Cardiac muscle cell (in vitro differentiated cells and primary cell): ENCODE measurements around the gene SAMD8. TPM values are rescaled to one million over a fixed set of nuclear protein-coding genes. Genes with fewer than 3 reads are reported as not detected.
"Not testable (repeated sequence)": the region's sequence is repeated elsewhere in the genome, so short reads cannot be mapped to it uniquely, and the experiment has no call there.

Experiments used
- DNase-seq, 2 donors: peaks; one replicate each; pipeline versions ENCODE4 v3.0.0 to v3.0.0-alpha.2; 2010 to 2017; ENCODE audit warnings: low read depth in 1 of 2, low spot score in 1 of 2
- H3K27ac ChIP-seq: fragments of 200-600 bp; sonication (generic); 2 replicates; pipeline ENCODE4 v1.5.1; 2016
- H3K27me3 ChIP-seq: fragments of 200-600 bp; sonication (generic); 2 replicates; pipeline ENCODE4 v1.6.0; 2016; ENCODE audit warnings: control low read depth
- H3K36me3 ChIP-seq: fragments of 200-600 bp; sonication (generic); 2 replicates; pipeline ENCODE4 v1.5.1; 2016; ENCODE audit warnings: control low read depth
- H3K4me1 ChIP-seq: fragments of 200-600 bp; sonication (generic); 2 replicates; pipeline ENCODE4 v1.8.1; 2017; ENCODE audit warnings: low read depth, mild to moderate bottlenecking, mixed run types
- H3K4me3 ChIP-seq: fragments of 200-600 bp; sonication (generic); 2 replicates; pipeline ENCODE4 v1.5.1; 2016; ENCODE audit warnings: mild to moderate bottlenecking
- H3K9me3 ChIP-seq: fragments of 200-600 bp; sonication (generic); 2 replicates; pipeline ENCODE4 v1.5.1; 2017; ENCODE audit warnings: low read depth, mild to moderate bottlenecking, control low read depth
- polyA plus RNA-seq: library from polyadenylated mRNA; unstranded; fragments of >200 nt; fragmentation: Nextera tagmentation; extraction: Ambion mirVana; gene quantifications from 2 replicates; pipeline ENCODE4 v1.2.1, GENCODE V29; 2016
- total RNA-seq: library from RNA; depleted of rRNA; stranded (reverse); fragments of >200 nt; gene quantifications from 2 replicates; pipeline ENCODE4 v1.2.3, GENCODE V29; 2016
- TF ChIP-seq, protein P1 (sequence below): IDR thresholded peaks from 2 replicates; pipeline ENCODE4 v1.5.1; 2012; ENCODE audit warnings: low read depth, mild to moderate bottlenecking, low read length

Gene SAMD8
- total and polyA plus RNA-seq, 2 experiments from 2014 or later, result 9.4 to 15.8 TPM

- H3K4me1 ChIP-seq, result no peaks in the 10 kb centered on the region
- no peaks in the 10 kb centered on the region for H3K9me3 ChIP-seq
- DNase-seq, result peak in 1 of 2 donors; percentile 56
- peaks cover 10% of the 10 kb centered on the region for H3K36me3 ChIP-seq
- H3K27me3 ChIP-seq, result no peaks in the 10 kb centered on the region
- TF ChIP-seq, protein P1, sequence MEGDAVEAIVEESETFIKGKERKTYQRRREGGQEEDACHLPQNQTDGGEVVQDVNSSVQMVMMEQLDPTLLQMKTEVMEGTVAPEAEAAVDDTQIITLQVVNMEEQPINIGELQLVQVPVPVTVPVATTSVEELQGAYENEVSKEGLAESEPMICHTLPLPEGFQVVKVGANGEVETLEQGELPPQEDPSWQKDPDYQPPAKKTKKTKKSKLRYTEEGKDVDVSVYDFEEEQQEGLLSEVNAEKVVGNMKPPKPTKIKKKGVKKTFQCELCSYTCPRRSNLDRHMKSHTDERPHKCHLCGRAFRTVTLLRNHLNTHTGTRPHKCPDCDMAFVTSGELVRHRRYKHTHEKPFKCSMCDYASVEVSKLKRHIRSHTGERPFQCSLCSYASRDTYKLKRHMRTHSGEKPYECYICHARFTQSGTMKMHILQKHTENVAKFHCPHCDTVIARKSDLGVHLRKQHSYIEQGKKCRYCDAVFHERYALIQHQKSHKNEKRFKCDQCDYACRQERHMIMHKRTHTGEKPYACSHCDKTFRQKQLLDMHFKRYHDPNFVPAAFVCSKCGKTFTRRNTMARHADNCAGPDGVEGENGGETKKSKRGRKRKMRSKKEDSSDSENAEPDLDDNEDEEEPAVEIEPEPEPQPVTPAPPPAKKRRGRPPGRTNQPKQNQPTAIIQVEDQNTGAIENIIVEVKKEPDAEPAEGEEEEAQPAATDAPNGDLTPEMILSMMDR, result no peak
- no peak overlapping the region for H3K27ac ChIP-seq
- no peak overlapping the region for H3K4me3 ChIP-seq
Measured at GRCh38 chr10:75180592-75180991, 69.1 kb downstream of the SAMD8 start.

- Histone ChIP-seq H3K9me3 (no peaks in the 10 kb centered on the region), H3K4me1 (no peaks in the 10 kb centered on the region), H3K36me3 (peaks cover 10% of the 10 kb centered on the region), H3K4me3 (no peak overlapping the region), H3K27me3 (no peaks in the 10 kb centered on the region), H3K27ac (no peak overlapping the region)
- DNase-seq, result no peak
- TF ChIP-seq, protein P1, result no peak
Measured at GRCh38 chr10:75181073-75181472, 69.6 kb downstream of the SAMD8 start.

DNA sequence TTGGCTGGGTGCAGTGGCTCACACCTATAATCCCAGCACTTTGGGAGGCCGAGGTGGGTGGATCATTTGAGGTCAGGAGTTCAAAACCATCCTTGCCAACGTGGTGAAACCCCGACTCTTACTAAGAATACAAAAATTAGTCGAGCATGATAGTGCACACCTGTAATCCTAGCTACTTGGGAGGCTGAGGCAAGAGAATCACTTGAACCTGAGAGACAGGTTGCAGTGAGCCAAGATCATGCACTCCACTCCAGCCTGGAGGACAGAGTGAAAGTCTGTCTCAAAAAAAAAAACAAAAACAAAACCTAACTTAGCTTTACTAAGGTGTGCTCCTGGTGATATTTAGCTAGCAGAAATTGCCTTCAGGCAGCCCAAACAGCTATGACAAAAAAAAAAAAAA, 74.9 kb downstream of the SAMD8 start:
- Histone ChIP-seq H3K27me3 (no peaks in the 10 kb centered on the region), H3K27ac (peak overlapping the region; percentile 60), H3K36me3 (no peaks in the 10 kb centered on the region), H3K4me1 (peaks cover 7% of the 10 kb centered on the region), H3K4me3 (no peak overlapping the region), H3K9me3 (no peaks in the 10 kb centered on the region)
- DNase-seq, result no peak
- TF ChIP-seq, protein P1, result no peak

- H3K36me3 ChIP-seq, result no peaks in the 10 kb centered on the region
- no peak overlapping the region for H3K4me3 ChIP-seq
- H3K4me1 ChIP-seq, result peaks cover 10% of the 10 kb centered on the region
- no peaks in the 10 kb centered on the region for H3K27me3 ChIP-seq
- no peak overlapping the region for H3K27ac ChIP-seq
- peak; percentile 65 to 73 for DNase-seq
- TF ChIP-seq, protein P1, result peak; percentile 79
- H3K9me3 ChIP-seq, result no peaks in the 10 kb centered on the region
Measured at GRCh38 chr10:75187961-75188426, 76.5 kb downstream of the SAMD8 start.

DNA sequence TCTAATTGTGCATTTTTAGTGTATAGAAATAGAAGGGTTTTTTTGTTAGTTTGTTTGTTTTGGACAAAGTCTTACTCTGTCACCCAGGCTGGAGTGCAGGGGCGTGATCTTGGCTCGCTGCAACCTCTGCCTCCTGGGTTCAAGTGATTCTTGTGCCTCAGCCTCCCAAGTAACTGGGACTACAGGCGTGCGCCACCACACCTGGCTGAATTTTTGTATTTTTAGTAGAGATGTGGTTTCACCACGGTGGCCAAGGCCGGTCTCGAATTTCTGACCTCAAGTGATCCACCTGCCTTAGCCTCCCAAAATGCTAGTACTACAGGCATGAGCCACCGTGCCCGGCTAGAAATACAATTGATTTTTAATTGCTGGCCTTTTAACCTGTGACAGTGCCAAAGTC, 77.1 kb downstream of the SAMD8 start:
- H3K9me3 ChIP-seq, H3K27ac ChIP-seq, H3K27me3 ChIP-seq, DNase-seq, H3K36me3 ChIP-seq, H3K4me3 ChIP-seq: not testable (repeated sequence)
- H3K4me1 ChIP-seq, result peaks cover 10% of the 10 kb centered on the region

DNA sequence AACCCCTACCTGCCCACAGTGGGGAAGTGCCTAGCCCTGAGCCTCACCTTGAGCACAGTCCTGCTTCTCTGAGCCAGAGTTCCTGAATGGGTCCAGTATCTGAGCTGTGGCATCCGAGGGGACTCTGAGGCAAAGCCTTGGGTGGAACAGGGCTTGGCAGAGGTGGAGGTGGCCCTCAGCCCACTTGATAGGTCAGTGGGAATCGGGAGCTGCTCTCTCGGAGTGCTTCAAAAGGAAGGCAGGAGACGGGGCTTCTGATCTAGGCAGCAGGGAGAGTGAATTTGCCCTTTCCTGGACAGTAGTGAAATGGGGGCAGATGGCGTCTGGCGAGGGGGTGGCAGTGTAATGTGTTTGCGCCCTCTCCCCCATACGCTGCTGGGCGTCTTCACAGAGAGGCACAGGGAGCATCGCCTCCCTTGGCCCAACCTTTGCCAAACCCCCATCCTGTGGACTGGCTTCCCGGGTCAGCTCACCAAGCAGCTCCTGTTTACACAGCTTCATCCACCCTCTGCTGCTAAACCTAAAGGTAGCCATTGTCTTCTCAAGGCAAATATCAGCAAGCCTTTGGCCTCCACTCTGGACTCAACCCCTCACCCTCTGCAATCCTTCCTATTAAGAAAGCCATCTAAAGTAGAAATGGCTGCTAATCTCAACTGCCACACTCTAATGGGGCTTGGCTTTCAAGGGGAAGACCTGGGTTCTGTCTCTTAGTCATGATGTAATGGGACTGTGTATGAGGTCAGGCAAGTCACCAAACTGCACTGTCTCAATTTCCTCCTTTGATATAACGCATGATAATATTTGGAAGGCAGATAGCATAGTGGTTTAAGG, 78.0 kb downstream of the SAMD8 start:
- no peaks in the 10 kb centered on the region for H3K27me3 ChIP-seq
- no peak overlapping the region for H3K4me3 ChIP-seq
- DNase-seq, result no peak
- no peak overlapping the region for H3K27ac ChIP-seq
- TF ChIP-seq, protein P1, result no peak
- peaks cover 10% of the 10 kb centered on the region for H3K4me1 ChIP-seq
- H3K9me3 ChIP-seq, result no peaks in the 10 kb centered on the region
- no peaks in the 10 kb centered on the region for H3K36me3 ChIP-seq
